Tibial nerve (tissue), 4 donors: ENCODE data around the gene UBASH3B. TPM values are rescaled to one million over a fixed set of nuclear protein-coding genes. Genes with fewer than 3 reads are reported as not detected.

Experiments
- DNase-seq, 2 donors: peaks; one replicate each; pipeline ENCODE4 v3.0.0-alpha.2; 2019; ENCODE audit warnings: low spot score in 2 of 2
- H3K27ac ChIP-seq, 4 donors: fragments of 200-600 bp; sonication (generic) in 3 of 4; one replicate each; pipeline ENCODE4 v1.5.1; 2017 to 2019; ENCODE audit warnings: mild to moderate bottlenecking in 1 of 4
- H3K27me3 ChIP-seq, 2 donors: fragments of 200-600 bp; sonication (generic) in 1 of 2; one replicate each; pipeline versions ENCODE4 v1.5.1 to v1.6.0; 2017 to 2019
- H3K36me3 ChIP-seq, 3 donors: fragments of 200-600 bp; sonication (generic); one replicate each; pipeline ENCODE4 v1.5.1; 2018 to 2019
- H3K4me1 ChIP-seq, 4 donors: fragments of 200-600 bp; sonication (generic) in 3 of 4; one replicate each; pipeline ENCODE4 v1.5.1; 2017 to 2019
- H3K4me3 ChIP-seq, 4 donors: fragments of 200-600 bp; sonication (generic) in 3 of 4; one replicate each; pipeline ENCODE4 v1.5.1; 2017 to 2019; ENCODE audit warnings: mild to moderate bottlenecking in 1 of 4, moderate library complexity in 1 of 4
- H3K9me3 ChIP-seq, 4 donors: fragments of 200-600 bp; sonication (generic) in 3 of 4; one replicate each; pipeline ENCODE4 v1.5.1; 2017 to 2019
- CTCF ChIP-seq, 5 experiments: fragments of 200-600 bp in 3 of 5; fragments of 450-650 bp in 2 of 5; sonication (generic) in 3 of 5; IDR thresholded peaks; one replicate each; pipeline ENCODE4 v1.5.1; 2016 to 2019; ENCODE audit warnings: antibody characterized with exemption in 5 of 5, mild to moderate bottlenecking in 3 of 5, moderate library complexity in 2 of 5
- EP300 ChIP-seq, 2 donors: sonication (generic); formaldehyde crosslinking; IDR thresholded peaks; one replicate each; pipeline ENCODE4 v1.6.1; 2017; ENCODE audit warnings: antibody characterized with exemption in 2 of 2, mild to moderate bottlenecking in 1 of 2
- POLR2A ChIP-seq, 2 donors: fragments of 450-650 bp; IDR thresholded peaks; one replicate each; pipeline ENCODE4 v1.6.1; 2017; ENCODE audit warnings: antibody characterized with exemption in 2 of 2, mild to moderate bottlenecking in 2 of 2, moderate library complexity in 2 of 2
- WGBS, 2 donors: methylation state at CpG; one replicate each; pipeline ENCODE4 v1.1.5; 2018; 5-methylcytosine and 5-hydroxymethylcytosine counted together
- total RNA-seq, 4 donors: library from RNA; depleted of rRNA; stranded (reverse); fragments of >200 nt; gene quantifications; one replicate each; pipeline ENCODE4 v1.1.0, GENCODE V29; 2016

Gene UBASH3B
- total RNA-seq, 4 donors from 2014 or later, result 0.66 to 5.1 (median 1.8) TPM

GRCh38 chr11:122777343-122777742 is 121.8 kb downstream of the UBASH3B start:
- TF ChIP-seq POLR2A (IDR thresholded peaks at IDR 0.05) (no peak), EP300 (IDR thresholded peaks at IDR 0.05) (no peak), CTCF (IDR thresholded peaks at IDR 0.05) (no peak)
- no peak overlapping the region for H3K4me3 ChIP-seq
- peaks cover 0 to 13% of the 10 kb centered on the region in 2 donors for H3K27me3 ChIP-seq
- no peak overlapping the region for H3K27ac ChIP-seq
- DNase-seq, result no peak
- 72 to 76% methylated on average over 3 of the region's 3 CpGs for WGBS, 2 donors
- no peaks in the 10 kb centered on the region for H3K9me3 ChIP-seq
- H3K36me3 ChIP-seq, result no peaks in the 10 kb centered on the region
- peaks cover 0 to 6% (median 0%) of the 10 kb centered on the region in 4 donors for H3K4me1 ChIP-seq

GRCh38 chr11:122778148-122778547 is 122.6 kb downstream of the UBASH3B start:
- peaks cover 0 to 13% of the 10 kb centered on the region in 2 donors for H3K27me3 ChIP-seq
- H3K4me3 ChIP-seq, result no peak overlapping the region
- WGBS, 2 donors, result 74 to 75% methylated on average over 2 of the region's 2 CpGs
- H3K4me1 ChIP-seq, result peaks cover 0 to 6% (median 0%) of the 10 kb centered on the region in 4 donors
- no peak for TF ChIP-seq CTCF (IDR thresholded peaks at IDR 0.05)
- no peak for TF ChIP-seq POLR2A (IDR thresholded peaks at IDR 0.05)
- no peak for TF ChIP-seq EP300 (IDR thresholded peaks at IDR 0.05)
- DNase-seq, result no peak
- H3K9me3 ChIP-seq, result no peaks in the 10 kb centered on the region
- H3K27ac ChIP-seq, result no peak overlapping the region
- no peaks in the 10 kb centered on the region for H3K36me3 ChIP-seq

GRCh38 chr11:122779047-122779629 is 123.6 kb downstream of the UBASH3B start:
- TF ChIP-seq CTCF (IDR thresholded peaks at IDR 0.05) (no peak), POLR2A (IDR thresholded peaks at IDR 0.05) (no peak), EP300 (IDR thresholded peaks at IDR 0.05) (no peak)
- no peak for DNase-seq

GRCh38 chr11:122780296-122780949 is 124.9 kb downstream of the UBASH3B start:
- no peak overlapping the region for H3K27ac ChIP-seq
- peaks cover 0 to 1% of the 10 kb centered on the region in 2 donors for H3K27me3 ChIP-seq
- no peak overlapping the region for H3K4me3 ChIP-seq
- peaks cover 0 to 12% (median 3%) of the 10 kb centered on the region in 4 donors for H3K4me1 ChIP-seq
- TF ChIP-seq POLR2A (IDR thresholded peaks at IDR 0.05), result no peak
- no peak for TF ChIP-seq EP300 (IDR thresholded peaks at IDR 0.05)
- TF ChIP-seq CTCF (IDR thresholded peaks at IDR 0.05), result no peak
- H3K36me3 ChIP-seq, result no peaks in the 10 kb centered on the region
- WGBS, 2 donors, result 88 to 91% methylated on average over 10 of the region's 10 CpGs
- no peak for DNase-seq
- H3K9me3 ChIP-seq, result no peaks in the 10 kb centered on the region

More at GRCh38 chr11:122779047-122779629, 123.6 kb downstream of the UBASH3B start:
- Histone ChIP-seq H3K4me1 (peaks cover 0 to 5% (median 2%) of the 10 kb centered on the region in 4 donors), H3K27me3 (peaks cover 0 to 12% of the 10 kb centered on the region in 2 donors), H3K4me3 (no peak overlapping the region), H3K9me3 (no peaks in the 10 kb centered on the region), H3K27ac (no peak overlapping the region), H3K36me3 (no peaks in the 10 kb centered on the region)
- WGBS, 2 donors, result 88 to 91% methylated on average over 12 of the region's 12 CpGs
